ENCODE data around the gene ARMH4.

DNA sequence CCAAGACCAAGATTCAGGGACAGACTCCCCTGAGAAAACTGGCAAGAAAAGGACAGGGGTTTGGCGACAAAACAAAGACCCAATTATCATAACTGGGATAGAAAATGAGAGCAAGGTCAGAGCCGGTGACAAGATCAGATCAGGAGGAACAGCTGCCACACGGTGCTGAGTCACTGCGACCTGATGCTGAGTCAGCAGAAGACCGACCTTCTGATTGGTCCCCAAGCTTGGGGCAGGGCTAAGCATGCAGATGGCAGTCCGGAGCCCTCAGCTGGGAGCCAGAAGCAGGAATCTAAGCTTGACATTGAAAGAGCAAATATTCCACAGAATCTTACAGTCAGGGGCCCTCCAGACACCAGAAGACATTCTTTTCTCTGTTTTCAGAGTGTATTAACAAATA, 19.1 kb upstream of the ARMH4 start:
- TF ChIP-seq, protein P1, sequence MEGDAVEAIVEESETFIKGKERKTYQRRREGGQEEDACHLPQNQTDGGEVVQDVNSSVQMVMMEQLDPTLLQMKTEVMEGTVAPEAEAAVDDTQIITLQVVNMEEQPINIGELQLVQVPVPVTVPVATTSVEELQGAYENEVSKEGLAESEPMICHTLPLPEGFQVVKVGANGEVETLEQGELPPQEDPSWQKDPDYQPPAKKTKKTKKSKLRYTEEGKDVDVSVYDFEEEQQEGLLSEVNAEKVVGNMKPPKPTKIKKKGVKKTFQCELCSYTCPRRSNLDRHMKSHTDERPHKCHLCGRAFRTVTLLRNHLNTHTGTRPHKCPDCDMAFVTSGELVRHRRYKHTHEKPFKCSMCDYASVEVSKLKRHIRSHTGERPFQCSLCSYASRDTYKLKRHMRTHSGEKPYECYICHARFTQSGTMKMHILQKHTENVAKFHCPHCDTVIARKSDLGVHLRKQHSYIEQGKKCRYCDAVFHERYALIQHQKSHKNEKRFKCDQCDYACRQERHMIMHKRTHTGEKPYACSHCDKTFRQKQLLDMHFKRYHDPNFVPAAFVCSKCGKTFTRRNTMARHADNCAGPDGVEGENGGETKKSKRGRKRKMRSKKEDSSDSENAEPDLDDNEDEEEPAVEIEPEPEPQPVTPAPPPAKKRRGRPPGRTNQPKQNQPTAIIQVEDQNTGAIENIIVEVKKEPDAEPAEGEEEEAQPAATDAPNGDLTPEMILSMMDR (optimal IDR thresholded peaks at IDR 0.05 in 1 of 3, IDR thresholded peaks at IDR 0.05 in 1 of 3, conservative IDR thresholded peaks at IDR 0.05 in 1 of 3; ENCODE audit: extremely low read depth in 1 of 3, insufficient read depth in 2 of 3, low read length in 3 of 3) = no peak
- no peak for TF ChIP-seq EZH2 (IDR thresholded peaks at IDR 0.05; ENCODE audit: low read length)

All from keratinocyte (primary cell).